HepG2 (cell line): ENCODE data around the gene SYNGR4. TPM values are rescaled to one million over a fixed set of nuclear protein-coding genes. Genes with fewer than 3 reads are reported as not detected.

Experiments
- FOXK1 ChIP-seq: sonication (generic); formaldehyde crosslinking; IDR thresholded peaks from 2 replicates; pipeline ENCODE4 v1.4.0; 2020; ENCODE audit warnings: low read depth, missing genetic modification reagents, borderline replicate concordance
- MTA1 ChIP-seq: sonication (generic); formaldehyde crosslinking; IDR thresholded peaks from 2 replicates; pipeline ENCODE4 v1.4.0; 2020; ENCODE audit warnings: missing genetic modification reagents, mild to moderate bottlenecking, borderline replicate concordance
- PHF21A ChIP-seq: sonication (generic); formaldehyde crosslinking; IDR thresholded peaks from 2 replicates; pipeline ENCODE4 v1.5.0; 2020; ENCODE audit warnings: mild to moderate bottlenecking, missing genetic modification reagents
- REXO4 ChIP-seq: sonication (generic); formaldehyde crosslinking; IDR thresholded peaks from 2 replicates; pipeline ENCODE4 v1.8.0; 2022; ENCODE audit warnings: missing genetic modification reagents, mild to moderate bottlenecking, borderline replicate concordance
- SRSF1 ChIP-seq: fragments of 200-400 bp; formaldehyde crosslinking; optimal IDR thresholded peaks from 2 replicates; pipeline ENCODE3; 2017; ENCODE audit warnings: mild to moderate bottlenecking, low read depth, low read length, moderate library complexity
- ZFP82 ChIP-seq: sonication (generic); formaldehyde crosslinking; IDR thresholded peaks from 2 replicates; pipeline ENCODE4 v1.5.1; 2020; ENCODE audit warnings: mild to moderate bottlenecking, missing genetic modification reagents, borderline replicate concordance
- polyA plus RNA-seq, 8 experiments: library from polyadenylated mRNA; depleted of rRNA in 3 of 8; stranded (reverse) in 7 of 8; unstranded in 1 of 8; fragments of >200 nt; fragmentation: Illumina TruSeq in 4 of 8; extraction: Trizol in 4 of 8; gene quantifications; 2 replicates each; pipeline versions ENCODE4 v1.2.1 to v1.2.3, GENCODE V29; 2011 to 2016; ENCODE audit warnings: low read depth in 4 of 8, missing spikeins in 1 of 8, mixed read lengths in 1 of 8; ENCODE audit not compliant: insufficient read depth in 1 of 8
- total RNA-seq, 5 experiments: library from RNA; depleted of rRNA; stranded (reverse); fragments of >200 nt; fragmentation: Illumina TruSeq; extraction: Trizol; gene quantifications; 2 replicates each; pipeline ENCODE4 v1.2.3, GENCODE V29; 2016; ENCODE audit warnings: low read depth in 1 of 5
- TF ChIP-seq, protein P1 (sequence below), 2 experiments: sonication (generic) in 1 of 2; formaldehyde crosslinking in 1 of 2; IDR thresholded peaks; 2 replicates each; pipeline versions ENCODE4 v1.6.1 to v1.9.0; 2014 to 2022; ENCODE audit warnings: antibody characterized with exemption in 1 of 2, borderline replicate concordance in 1 of 2, inconsistent platforms in 1 of 2, low read depth in 1 of 2, missing genetic modification reagents in 1 of 2
- TF ChIP-seq, protein P2 (sequence below): sonication (generic); formaldehyde crosslinking; IDR thresholded peaks from 2 replicates; pipeline ENCODE4 v1.8.0; 2023; ENCODE audit warnings: mild to moderate bottlenecking, missing genetic modification reagents
- TF ChIP-seq, protein P3 (sequence below): sonication (generic); formaldehyde crosslinking; IDR thresholded peaks from 2 replicates; pipeline ENCODE4 v1.4.0; 2020; ENCODE audit warnings: missing genetic modification reagents
- TF ChIP-seq, protein P4 (sequence below): sonication (generic); formaldehyde crosslinking; IDR thresholded peaks from 2 replicates; pipeline ENCODE4 v1.4.0; 2020; ENCODE audit warnings: mild to moderate bottlenecking, missing genetic modification reagents
- TF ChIP-seq, protein P5 (sequence below): IDR thresholded peaks from 2 replicates; pipeline ENCODE4 v1.6.1; 2016; ENCODE audit warnings: low read depth
- TF ChIP-seq, protein P6 (sequence below): sonication (generic); formaldehyde crosslinking; IDR thresholded peaks from 2 replicates; pipeline ENCODE4 v1.4.0; 2020; ENCODE audit warnings: missing genetic modification reagents

The SYNGR4 gene
- total and polyA plus RNA-seq, 2 of the 13 experiments (the other 11 are each of a cell fraction or from before 2014, with no cell fraction given), result not detected

DNA sequence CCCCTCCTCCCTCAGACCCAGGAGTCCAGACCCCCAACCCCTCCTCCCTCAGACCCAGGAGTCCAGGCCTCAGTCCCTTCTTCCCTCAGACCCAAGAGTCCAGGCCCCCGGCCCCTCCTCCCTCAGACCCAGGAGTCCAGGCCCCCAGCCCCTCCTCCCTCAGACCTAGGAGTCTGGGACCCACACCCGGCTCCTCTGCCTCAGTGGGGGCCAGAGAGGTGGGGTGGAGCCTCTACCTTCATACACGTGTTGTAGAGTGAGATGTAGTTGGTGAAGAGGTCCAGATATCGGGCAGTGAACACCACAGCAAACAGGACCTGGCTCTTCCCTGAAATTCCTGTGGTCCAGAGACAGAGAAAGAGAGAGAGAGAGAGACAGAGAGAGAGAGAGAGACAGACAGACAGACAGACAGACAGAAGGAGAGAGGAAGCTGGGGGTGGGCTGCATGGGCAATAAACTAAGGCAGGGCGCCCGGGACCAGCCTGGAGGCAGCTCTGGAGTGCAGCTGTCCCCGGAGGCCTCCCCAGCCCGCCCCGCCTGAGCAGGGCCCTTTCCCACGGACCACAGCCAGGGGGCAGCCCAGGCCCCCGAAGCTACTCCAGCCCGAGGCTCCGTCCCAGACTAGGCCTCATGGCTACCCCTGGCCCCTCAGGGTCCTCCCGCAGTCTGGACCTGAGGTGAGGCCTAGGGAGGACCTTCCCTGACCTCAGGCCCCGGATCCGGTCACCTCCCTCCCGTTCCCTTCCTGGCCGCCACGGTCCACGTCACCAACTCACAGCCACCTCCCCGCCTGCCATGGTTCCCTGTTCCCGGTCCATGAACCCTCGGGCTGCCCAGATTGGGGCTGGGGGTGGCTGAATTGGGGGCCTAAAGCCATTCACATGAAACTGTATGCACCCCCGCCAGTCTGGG is 26.3 kb downstream of the SYNGR4 start (continued):
- TF ChIP-seq, protein P1, sequence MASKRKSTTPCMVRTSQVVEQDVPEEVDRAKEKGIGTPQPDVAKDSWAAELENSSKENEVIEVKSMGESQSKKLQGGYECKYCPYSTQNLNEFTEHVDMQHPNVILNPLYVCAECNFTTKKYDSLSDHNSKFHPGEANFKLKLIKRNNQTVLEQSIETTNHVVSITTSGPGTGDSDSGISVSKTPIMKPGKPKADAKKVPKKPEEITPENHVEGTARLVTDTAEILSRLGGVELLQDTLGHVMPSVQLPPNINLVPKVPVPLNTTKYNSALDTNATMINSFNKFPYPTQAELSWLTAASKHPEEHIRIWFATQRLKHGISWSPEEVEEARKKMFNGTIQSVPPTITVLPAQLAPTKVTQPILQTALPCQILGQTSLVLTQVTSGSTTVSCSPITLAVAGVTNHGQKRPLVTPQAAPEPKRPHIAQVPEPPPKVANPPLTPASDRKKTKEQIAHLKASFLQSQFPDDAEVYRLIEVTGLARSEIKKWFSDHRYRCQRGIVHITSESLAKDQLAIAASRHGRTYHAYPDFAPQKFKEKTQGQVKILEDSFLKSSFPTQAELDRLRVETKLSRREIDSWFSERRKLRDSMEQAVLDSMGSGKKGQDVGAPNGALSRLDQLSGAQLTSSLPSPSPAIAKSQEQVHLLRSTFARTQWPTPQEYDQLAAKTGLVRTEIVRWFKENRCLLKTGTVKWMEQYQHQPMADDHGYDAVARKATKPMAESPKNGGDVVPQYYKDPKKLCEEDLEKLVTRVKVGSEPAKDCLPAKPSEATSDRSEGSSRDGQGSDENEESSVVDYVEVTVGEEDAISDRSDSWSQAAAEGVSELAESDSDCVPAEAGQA (IDR thresholded peaks at IDR 0.05; ENCODE audit: low read depth), result no peak
- TF ChIP-seq, protein P1 (CRISPR knock-in tag; IDR thresholded peaks at IDR 0.05; ENCODE audit: borderline replicate concordance), result peak; percentile 87
- 0 out of 2 replicates have a peak, but pooled peaks have one; percentile 82 for TF ChIP-seq ZFP82 (CRISPR knock-in tag)
- TF ChIP-seq, protein P2, sequence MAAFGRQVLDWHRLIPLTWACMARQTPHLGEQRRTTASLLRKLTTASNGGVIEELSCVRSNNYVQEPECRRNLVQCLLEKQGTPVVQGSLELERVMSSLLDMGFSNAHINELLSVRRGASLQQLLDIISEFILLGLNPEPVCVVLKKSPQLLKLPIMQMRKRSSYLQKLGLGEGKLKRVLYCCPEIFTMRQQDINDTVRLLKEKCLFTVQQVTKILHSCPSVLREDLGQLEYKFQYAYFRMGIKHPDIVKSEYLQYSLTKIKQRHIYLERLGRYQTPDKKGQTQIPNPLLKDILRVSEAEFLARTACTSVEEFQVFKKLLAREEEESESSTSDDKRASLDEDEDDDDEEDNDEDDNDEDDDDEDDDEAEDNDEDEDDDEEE (CRISPR knock-in tag), result no peak
- peak; percentile 68; the same call in 1 of the 2 replicates for TF ChIP-seq MTA1
- TF ChIP-seq FOXK1 (CRISPR knock-in tag), result no peak
- TF ChIP-seq, protein P3, sequence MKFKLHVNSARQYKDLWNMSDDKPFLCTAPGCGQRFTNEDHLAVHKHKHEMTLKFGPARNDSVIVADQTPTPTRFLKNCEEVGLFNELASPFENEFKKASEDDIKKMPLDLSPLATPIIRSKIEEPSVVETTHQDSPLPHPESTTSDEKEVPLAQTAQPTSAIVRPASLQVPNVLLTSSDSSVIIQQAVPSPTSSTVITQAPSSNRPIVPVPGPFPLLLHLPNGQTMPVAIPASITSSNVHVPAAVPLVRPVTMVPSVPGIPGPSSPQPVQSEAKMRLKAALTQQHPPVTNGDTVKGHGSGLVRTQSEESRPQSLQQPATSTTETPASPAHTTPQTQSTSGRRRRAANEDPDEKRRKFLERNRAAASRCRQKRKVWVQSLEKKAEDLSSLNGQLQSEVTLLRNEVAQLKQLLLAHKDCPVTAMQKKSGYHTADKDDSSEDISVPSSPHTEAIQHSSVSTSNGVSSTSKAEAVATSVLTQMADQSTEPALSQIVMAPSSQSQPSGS (CRISPR knock-in tag), result no peak
- TF ChIP-seq REXO4 (CRISPR knock-in tag), result no peak
- TF ChIP-seq, protein P4, sequence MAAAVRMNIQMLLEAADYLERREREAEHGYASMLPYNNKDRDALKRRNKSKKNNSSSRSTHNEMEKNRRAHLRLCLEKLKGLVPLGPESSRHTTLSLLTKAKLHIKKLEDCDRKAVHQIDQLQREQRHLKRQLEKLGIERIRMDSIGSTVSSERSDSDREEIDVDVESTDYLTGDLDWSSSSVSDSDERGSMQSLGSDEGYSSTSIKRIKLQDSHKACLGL (CRISPR knock-in tag), result no peak
- TF ChIP-seq, protein P5, sequence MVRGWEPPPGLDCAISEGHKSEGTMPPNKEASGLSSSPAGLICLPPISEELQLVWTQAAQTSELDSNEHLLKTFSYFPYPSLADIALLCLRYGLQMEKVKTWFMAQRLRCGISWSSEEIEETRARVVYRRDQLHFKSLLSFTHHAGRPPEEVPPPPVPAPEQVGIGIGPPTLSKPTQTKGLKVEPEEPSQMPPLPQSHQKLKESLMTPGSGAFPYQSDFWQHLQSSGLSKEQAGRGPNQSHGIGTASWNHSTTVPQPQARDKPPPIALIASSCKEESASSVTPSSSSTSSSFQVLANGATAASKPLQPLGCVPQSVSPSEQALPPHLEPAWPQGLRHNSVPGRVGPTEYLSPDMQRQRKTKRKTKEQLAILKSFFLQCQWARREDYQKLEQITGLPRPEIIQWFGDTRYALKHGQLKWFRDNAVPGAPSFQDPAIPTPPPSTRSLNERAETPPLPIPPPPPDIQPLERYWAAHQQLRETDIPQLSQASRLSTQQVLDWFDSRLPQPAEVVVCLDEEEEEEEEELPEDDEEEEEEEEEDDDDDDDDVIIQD (CRISPR knock-in tag), result no peak
- TF ChIP-seq, protein P6, sequence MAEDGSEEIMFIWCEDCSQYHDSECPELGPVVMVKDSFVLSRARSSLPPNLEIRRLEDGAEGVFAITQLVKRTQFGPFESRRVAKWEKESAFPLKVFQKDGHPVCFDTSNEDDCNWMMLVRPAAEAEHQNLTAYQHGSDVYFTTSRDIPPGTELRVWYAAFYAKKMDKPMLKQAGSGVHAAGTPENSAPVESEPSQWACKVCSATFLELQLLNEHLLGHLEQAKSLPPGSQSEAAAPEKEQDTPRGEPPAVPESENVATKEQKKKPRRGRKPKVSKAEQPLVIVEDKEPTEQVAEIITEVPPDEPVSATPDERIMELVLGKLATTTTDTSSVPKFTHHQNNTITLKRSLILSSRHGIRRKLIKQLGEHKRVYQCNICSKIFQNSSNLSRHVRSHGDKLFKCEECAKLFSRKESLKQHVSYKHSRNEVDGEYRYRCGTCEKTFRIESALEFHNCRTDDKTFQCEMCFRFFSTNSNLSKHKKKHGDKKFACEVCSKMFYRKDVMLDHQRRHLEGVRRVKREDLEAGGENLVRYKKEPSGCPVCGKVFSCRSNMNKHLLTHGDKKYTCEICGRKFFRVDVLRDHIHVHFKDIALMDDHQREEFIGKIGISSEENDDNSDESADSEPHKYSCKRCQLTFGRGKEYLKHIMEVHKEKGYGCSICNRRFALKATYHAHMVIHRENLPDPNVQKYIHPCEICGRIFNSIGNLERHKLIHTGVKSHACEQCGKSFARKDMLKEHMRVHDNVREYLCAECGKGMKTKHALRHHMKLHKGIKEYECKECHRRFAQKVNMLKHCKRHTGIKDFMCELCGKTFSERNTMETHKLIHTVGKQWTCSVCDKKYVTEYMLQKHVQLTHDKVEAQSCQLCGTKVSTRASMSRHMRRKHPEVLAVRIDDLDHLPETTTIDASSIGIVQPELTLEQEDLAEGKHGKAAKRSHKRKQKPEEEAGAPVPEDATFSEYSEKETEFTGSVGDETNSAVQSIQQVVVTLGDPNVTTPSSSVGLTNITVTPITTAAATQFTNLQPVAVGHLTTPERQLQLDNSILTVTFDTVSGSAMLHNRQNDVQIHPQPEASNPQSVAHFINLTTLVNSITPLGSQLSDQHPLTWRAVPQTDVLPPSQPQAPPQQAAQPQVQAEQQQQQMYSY (CRISPR knock-in tag), result no peak
- peak; percentile 66 for TF ChIP-seq SRSF1
- no peak for TF ChIP-seq PHF21A (CRISPR knock-in tag)
